DND-41 (cell line): ENCODE data around the gene UPF1.

ENCODE experiments used
- ATAC-seq: fragments of 200-7000 bp; cut with Tn5 transposase; 3 replicates; pipeline ENCODE4 v1.9.1; 2021; ENCODE audit warnings: low read depth; ENCODE audit not compliant: insufficient read depth
- DNase-seq: peaks from one replicate; pipeline ENCODE4 v3.0.0-alpha.2; 2020
- H2AFZ ChIP-seq: 2 replicates; pipeline ENCODE4 v1.6.0; 2012; ENCODE audit warnings: low read depth, low read length
- H3K27ac ChIP-seq: 2 replicates; pipeline ENCODE4 v1.5.1; 2012; ENCODE audit warnings: low read length, inconsistent platforms
- H3K27me3 ChIP-seq: fragments of 200-600 bp; sonication (generic); 2 replicates; pipeline ENCODE4 v1.6.0; 2012; ENCODE audit warnings: low read length, mild to moderate bottlenecking, inconsistent platforms; ENCODE audit not compliant: insufficient read depth, poor library complexity
- H3K36me3 ChIP-seq: 2 replicates; pipeline ENCODE4 v1.5.1; 2012; ENCODE audit warnings: low read length, inconsistent platforms; ENCODE audit not compliant: insufficient read depth
- H3K4me1 ChIP-seq: 2 replicates; pipeline ENCODE4 v1.5.1; 2012; ENCODE audit warnings: mild to moderate bottlenecking, low read length; ENCODE audit not compliant: insufficient read depth
- H3K4me2 ChIP-seq: 2 replicates; pipeline ENCODE4 v1.6.0; 2012; ENCODE audit warnings: mild to moderate bottlenecking, moderate library complexity, low read length, inconsistent platforms; ENCODE audit not compliant: insufficient read depth
- H3K4me3 ChIP-seq, 2 experiments: fragments of 200-600 bp in 1 of 2; shearing (Covaris generic) in 1 of 2; 2 replicates each; pipeline ENCODE4 v1.5.1; 2012 to 2016; ENCODE audit warnings: inconsistent platforms in 2 of 2, low read length in 2 of 2, mild to moderate bottlenecking in 2 of 2, low read depth in 1 of 2, moderate library complexity in 1 of 2
- H3K79me2 ChIP-seq: 2 replicates; pipeline ENCODE4 v1.6.0; 2012; ENCODE audit warnings: low read length, inconsistent platforms; ENCODE audit not compliant: insufficient read depth
- H3K9ac ChIP-seq: 2 replicates; pipeline ENCODE4 v1.6.0; 2012; ENCODE audit warnings: low read depth, mild to moderate bottlenecking, inconsistent platforms, low read length, moderate library complexity
- H3K9me3 ChIP-seq: 2 replicates; pipeline ENCODE4 v1.5.1; 2012; ENCODE audit warnings: low read length, moderate library complexity, mild to moderate bottlenecking, inconsistent platforms; ENCODE audit not compliant: insufficient read depth, severe bottlenecking
- H4K20me1 ChIP-seq: 2 replicates; pipeline ENCODE4 v1.6.0; 2012; ENCODE audit warnings: low read length; ENCODE audit not compliant: insufficient read depth
- CTCF ChIP-seq: IDR thresholded peaks from 2 replicates; pipeline ENCODE4 v1.5.1; 2012; ENCODE audit warnings: borderline replicate concordance, low read length, moderate library complexity, mild to moderate bottlenecking; ENCODE audit not compliant: poor library complexity, severe bottlenecking; ENCODE audit errors: extremely low read depth
- EZH2 ChIP-seq: IDR thresholded peaks from 3 replicates; pipeline ENCODE4 v1.6.1; 2012; ENCODE audit warnings: borderline replicate concordance, low read depth, mild to moderate bottlenecking, moderate library complexity, low read length, inconsistent platforms; ENCODE audit not compliant: severe bottlenecking

The UPF1 gene

DNA sequence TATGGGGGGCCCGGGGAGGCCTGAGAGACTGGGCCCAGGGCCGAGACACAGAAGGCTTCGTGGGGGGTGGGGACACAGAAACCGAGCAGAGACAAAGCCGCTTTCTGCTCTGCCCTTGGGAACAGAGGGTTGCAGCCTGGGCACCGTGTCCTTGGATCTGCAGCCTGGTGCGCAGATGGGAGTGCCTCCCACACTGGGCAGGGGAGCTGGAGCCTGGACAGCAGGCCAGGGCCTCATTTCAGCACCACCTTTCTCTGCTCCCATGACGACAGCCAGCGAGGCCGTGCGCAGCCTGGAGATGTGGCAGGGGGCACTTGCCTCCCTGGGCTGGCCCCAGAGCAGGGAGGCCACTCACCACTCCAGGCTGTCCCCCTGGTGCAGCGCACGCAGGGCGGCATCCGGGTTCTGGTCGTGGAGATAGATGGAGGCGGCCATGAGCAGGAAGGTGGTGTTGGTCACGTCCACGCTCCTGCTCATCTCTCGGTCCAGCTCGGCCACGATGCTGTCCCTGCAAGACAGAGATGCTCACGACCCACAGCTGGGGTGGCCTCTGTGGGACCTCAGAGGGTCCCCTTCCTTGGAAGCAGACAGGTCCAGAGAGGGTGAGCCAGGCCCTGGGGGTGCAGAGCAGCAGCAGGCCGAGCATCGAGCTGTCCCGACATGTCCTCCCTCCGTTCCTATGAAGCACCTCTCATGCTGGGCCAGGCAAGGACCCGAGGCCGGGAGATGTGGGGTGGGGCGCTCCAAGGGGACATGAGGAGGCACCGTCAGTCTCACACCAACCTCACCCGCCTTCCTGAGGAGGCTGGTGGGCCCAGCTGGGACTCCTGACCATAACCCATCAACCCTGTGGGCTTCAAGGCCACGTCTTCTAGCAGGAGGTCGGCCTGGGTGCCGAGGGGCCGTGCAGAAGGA is 75.1 kb downstream of the UPF1 start:
- Histone ChIP-seq H3K9me3 (no peaks in the 10 kb centered on the region), H3K36me3 (peaks cover 79% of the 10 kb centered on the region), H3K4me1 (no peaks in the 10 kb centered on the region), H3K4me2 (no peak overlapping the region), H3K9ac (no peak overlapping the region), H3K27me3 (no peaks in the 10 kb centered on the region), H2AFZ (no peak overlapping the region), H3K27ac (no peak overlapping the region), H3K4me3 (no peak overlapping the region), H4K20me1 (peaks cover 31% of the 10 kb centered on the region), H3K79me2 (no peaks in the 10 kb centered on the region)
- no peak for ATAC-seq
- DNase-seq = no peak
- TF ChIP-seq EZH2 (no peak), CTCF (no peak)

- Histone ChIP-seq H3K27me3 (no peaks in the 10 kb centered on the region), H2AFZ (no peak overlapping the region), H3K36me3 (peaks cover 82% of the 10 kb centered on the region), H3K27ac (no peak overlapping the region), H3K4me1 (no peaks in the 10 kb centered on the region), H3K9ac (no peak overlapping the region), H3K4me2 (no peak overlapping the region), H3K9me3 (no peaks in the 10 kb centered on the region), H3K79me2 (peaks cover 17% of the 10 kb centered on the region), H3K4me3 (no peak overlapping the region), H4K20me1 (peaks cover 44% of the 10 kb centered on the region)
- DNase-seq (no peak), ATAC-seq (no peak)
- TF ChIP-seq CTCF = no peak
- TF ChIP-seq EZH2 = no peak
Observed at GRCh38 chr19:18908917-18909619, 77.3 kb downstream of the UPF1 start.

DNA sequence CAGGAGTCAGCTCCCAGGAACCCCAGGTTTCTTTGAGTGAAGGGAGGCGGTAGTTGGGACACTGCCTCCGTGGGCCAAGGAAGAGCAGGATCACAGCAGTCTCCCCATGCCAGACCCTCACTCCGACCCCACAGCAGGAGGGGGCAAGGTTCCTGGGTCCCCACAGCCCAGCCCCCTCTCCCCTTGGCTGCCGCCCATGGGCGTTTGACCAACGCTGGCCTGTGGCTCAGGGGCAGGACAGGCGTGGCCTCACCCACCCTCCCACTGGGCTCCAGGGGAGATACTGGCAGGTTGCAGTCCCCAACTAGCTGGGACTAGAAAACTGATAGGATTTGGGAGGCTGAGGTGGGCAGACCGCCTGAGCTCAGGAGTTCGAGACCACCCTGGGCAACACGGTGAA is 78.3 kb downstream of the UPF1 start:
- Histone ChIP-seq H3K4me2 (no peak overlapping the region), H4K20me1 (peaks cover 44% of the 10 kb centered on the region), H3K4me3 (no peak overlapping the region), H3K9ac (no peak overlapping the region), H3K9me3 (no peaks in the 10 kb centered on the region), H3K4me1 (no peaks in the 10 kb centered on the region), H3K36me3 (peaks cover 81% of the 10 kb centered on the region), H2AFZ (no peak overlapping the region), H3K79me2 (peaks cover 26% of the 10 kb centered on the region), H3K27ac (no peak overlapping the region), H3K27me3 (no peaks in the 10 kb centered on the region)
- no peak for DNase-seq
- TF ChIP-seq EZH2 = no peak
- no peak for TF ChIP-seq CTCF
- no peak for ATAC-seq
